HepG2 (cell line): ENCODE measurements around the gene FAAP20. TPM values are rescaled to one million over a fixed set of nuclear protein-coding genes. Genes with fewer than 3 reads are reported as not detected.

Experiments used
- AGO2 ChIP-seq: fragments of 200-400 bp; formaldehyde crosslinking; optimal IDR thresholded peaks from 2 replicates; pipeline ENCODE3; 2017; ENCODE audit warnings: mild to moderate bottlenecking, low read depth, low read length, moderate library complexity
- ATF2 ChIP-seq: sonication (generic); formaldehyde crosslinking; IDR thresholded peaks from 2 replicates; pipeline ENCODE4 v1.4.0; 2020; ENCODE audit warnings: missing genetic modification reagents
- CEBPB ChIP-seq: IDR thresholded peaks from 2 replicates; pipeline ENCODE4 v1.6.1; 2011; ENCODE audit warnings: low read depth, low read length, improper control_type of control experiment, borderline replicate concordance
- CENPT ChIP-seq: sonication (generic); formaldehyde crosslinking; IDR thresholded peaks from 2 replicates; pipeline ENCODE4 v1.8.0; 2022; ENCODE audit warnings: low read depth, mild to moderate bottlenecking, moderate library complexity, missing genetic modification reagents
- CHCHD3 ChIP-seq: sonication (generic); formaldehyde crosslinking; IDR thresholded peaks from 2 replicates; pipeline ENCODE4 v1.8.0; 2022; ENCODE audit warnings: mild to moderate bottlenecking, missing genetic modification reagents, moderate library complexity
- HIVEP1 ChIP-seq: sonication (generic); formaldehyde crosslinking; IDR thresholded peaks from 2 replicates; pipeline ENCODE4 v1.4.0; 2020; ENCODE audit warnings: mild to moderate bottlenecking, missing genetic modification reagents
- MAFG ChIP-seq: sonication (generic); formaldehyde crosslinking; IDR thresholded peaks from 2 replicates; pipeline ENCODE4 v1.5.1; 2020; ENCODE audit warnings: mild to moderate bottlenecking, missing genetic modification reagents
- SMARCE1 ChIP-seq: fragments of 450-650 bp; IDR thresholded peaks from 2 replicates; pipeline ENCODE4 v1.6.1; 2017; ENCODE audit warnings: borderline replicate concordance
- SOX6 ChIP-seq, 2 experiments: fragments of 450-650 bp in 1 of 2; sonication (generic) in 1 of 2; formaldehyde crosslinking in 1 of 2; IDR thresholded peaks; 2 replicates each; pipeline versions ENCODE4 v1.4.0 to v1.6.1; 2017 to 2020; ENCODE audit warnings: antibody characterized with exemption in 1 of 2, mild to moderate bottlenecking in 1 of 2, missing genetic modification reagents in 1 of 2
- ZEB1 ChIP-seq: IDR thresholded peaks from 2 replicates; pipeline ENCODE4 v1.6.1; 2012; ENCODE audit warnings: mild to moderate bottlenecking, low read depth, inconsistent platforms; ENCODE audit not compliant: insufficient replicate concordance
- ZNF317 ChIP-seq: sonication (generic); formaldehyde crosslinking; IDR thresholded peaks from 2 replicates; pipeline ENCODE4 v1.5.0; 2020; ENCODE audit warnings: mild to moderate bottlenecking, missing genetic modification reagents
- ZNF546 ChIP-seq: sonication (generic); formaldehyde crosslinking; conservative IDR thresholded peaks from 2 replicates; pipeline ENCODE4 v1.8.1; 2023; ENCODE audit warnings: mild to moderate bottlenecking, missing genetic modification reagents
- ZNF746 ChIP-seq: sonication (generic); formaldehyde crosslinking; IDR thresholded peaks from 2 replicates; pipeline ENCODE4 v1.8.0; 2022; ENCODE audit warnings: mild to moderate bottlenecking, missing genetic modification reagents
- ZSCAN31 ChIP-seq: sonication (generic); formaldehyde crosslinking; IDR thresholded peaks from 2 replicates; pipeline ENCODE4 v1.5.0; 2020; ENCODE audit warnings: low read depth, mild to moderate bottlenecking, missing genetic modification reagents
- polyA plus RNA-seq, 8 experiments: library from polyadenylated mRNA; depleted of rRNA in 3 of 8; stranded (reverse) in 7 of 8; unstranded in 1 of 8; fragments of >200 nt; fragmentation: Illumina TruSeq in 4 of 8; extraction: Trizol in 4 of 8; gene quantifications; 2 replicates each; pipeline versions ENCODE4 v1.2.1 to v1.2.3, GENCODE V29; 2011 to 2016; ENCODE audit warnings: low read depth in 4 of 8, missing spikeins in 1 of 8, mixed read lengths in 1 of 8; ENCODE audit not compliant: insufficient read depth in 1 of 8
- total RNA-seq, 5 experiments: library from RNA; depleted of rRNA; stranded (reverse); fragments of >200 nt; fragmentation: Illumina TruSeq; extraction: Trizol; gene quantifications; 2 replicates each; pipeline ENCODE4 v1.2.3, GENCODE V29; 2016; ENCODE audit warnings: low read depth in 1 of 5
- TF ChIP-seq, protein P1 (sequence below): sonication (generic); formaldehyde crosslinking; IDR thresholded peaks from 2 replicates; pipeline ENCODE4 v1.8.1; 2023; ENCODE audit warnings: mild to moderate bottlenecking, inconsistent platforms, moderate library complexity, missing genetic modification reagents, borderline replicate concordance
- TF ChIP-seq, protein P2 (sequence below), 2 experiments: fragments of 450-650 bp in 1 of 2; sonication (generic) in 1 of 2; formaldehyde crosslinking in 1 of 2; IDR thresholded peaks; 2 replicates each; pipeline versions ENCODE4 v1.6.1 to v1.8.0; 2016 to 2022; ENCODE audit warnings: antibody characterized with exemption in 1 of 2, mild to moderate bottlenecking in 1 of 2, missing genetic modification reagents in 1 of 2

FAAP20 gene
- total and polyA plus RNA-seq, 2 of the 13 experiments (the other 11 are each of a cell fraction or from before 2014, with no cell fraction given) = 9.6 to 10.8 TPM

DNA sequence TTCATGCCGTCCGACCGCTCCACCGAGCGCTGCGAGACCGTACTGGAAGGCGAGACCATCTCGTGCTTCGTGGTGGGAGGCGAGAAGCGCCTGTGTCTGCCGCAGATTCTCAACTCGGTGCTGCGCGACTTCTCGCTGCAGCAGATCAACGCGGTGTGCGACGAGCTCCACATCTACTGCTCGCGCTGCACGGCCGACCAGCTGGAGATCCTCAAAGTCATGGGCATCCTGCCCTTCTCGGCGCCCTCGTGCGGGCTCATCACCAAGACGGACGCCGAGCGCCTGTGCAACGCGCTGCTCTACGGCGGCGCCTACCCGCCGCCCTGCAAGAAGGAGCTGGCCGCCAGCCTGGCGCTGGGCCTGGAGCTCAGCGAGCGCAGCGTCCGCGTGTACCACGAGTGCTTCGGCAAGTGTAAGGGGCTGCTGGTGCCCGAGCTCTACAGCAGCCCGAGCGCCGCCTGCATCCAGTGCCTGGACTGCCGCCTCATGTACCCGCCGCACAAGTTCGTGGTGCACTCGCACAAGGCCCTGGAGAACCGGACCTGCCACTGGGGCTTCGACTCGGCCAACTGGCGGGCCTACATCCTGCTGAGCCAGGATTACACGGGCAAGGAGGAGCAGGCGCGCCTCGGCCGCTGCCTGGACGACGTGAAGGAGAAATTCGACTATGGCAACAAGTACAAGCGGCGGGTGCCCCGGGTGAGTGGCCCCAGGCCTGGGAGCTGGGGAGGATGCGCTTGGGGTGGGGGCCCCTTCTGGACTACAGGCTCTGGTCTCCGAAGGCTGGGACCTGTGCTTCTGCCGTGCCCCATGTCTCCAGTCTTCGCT, 34.7 kb upstream of the FAAP20 start (continued):
- TF ChIP-seq SOX6 (IDR thresholded peaks at IDR 0.05) = no peak
- peak; percentile 8; the same call in 1 of the 2 replicates for TF ChIP-seq SOX6 (CRISPR knock-in tag; IDR thresholded peaks at IDR 0.05)
- TF ChIP-seq, protein P1, sequence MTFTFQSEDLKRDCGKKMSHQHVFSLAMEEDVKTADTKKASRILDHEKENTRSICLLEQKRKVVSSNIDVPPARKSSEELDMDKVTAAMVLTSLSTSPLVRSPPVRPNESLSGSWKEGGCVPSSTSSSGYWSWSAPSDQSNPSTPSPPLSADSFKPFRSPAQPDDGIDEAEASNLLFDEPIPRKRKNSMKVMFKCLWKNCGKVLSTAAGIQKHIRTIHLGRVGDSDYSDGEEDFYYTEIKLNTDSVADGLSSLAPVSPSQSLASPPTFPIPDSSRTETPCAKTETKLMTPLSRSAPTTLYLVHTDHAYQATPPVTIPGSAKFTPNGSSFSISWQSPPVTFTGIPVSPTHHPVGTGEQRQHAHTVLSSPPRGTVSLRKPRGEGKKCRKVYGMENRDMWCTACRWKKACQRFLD (CRISPR knock-in tag) = 0 out of 2 replicates have a peak, but pooled peaks have one; percentile 35
- no peak for TF ChIP-seq ATF2 (CRISPR knock-in tag)
- TF ChIP-seq, protein P2, sequence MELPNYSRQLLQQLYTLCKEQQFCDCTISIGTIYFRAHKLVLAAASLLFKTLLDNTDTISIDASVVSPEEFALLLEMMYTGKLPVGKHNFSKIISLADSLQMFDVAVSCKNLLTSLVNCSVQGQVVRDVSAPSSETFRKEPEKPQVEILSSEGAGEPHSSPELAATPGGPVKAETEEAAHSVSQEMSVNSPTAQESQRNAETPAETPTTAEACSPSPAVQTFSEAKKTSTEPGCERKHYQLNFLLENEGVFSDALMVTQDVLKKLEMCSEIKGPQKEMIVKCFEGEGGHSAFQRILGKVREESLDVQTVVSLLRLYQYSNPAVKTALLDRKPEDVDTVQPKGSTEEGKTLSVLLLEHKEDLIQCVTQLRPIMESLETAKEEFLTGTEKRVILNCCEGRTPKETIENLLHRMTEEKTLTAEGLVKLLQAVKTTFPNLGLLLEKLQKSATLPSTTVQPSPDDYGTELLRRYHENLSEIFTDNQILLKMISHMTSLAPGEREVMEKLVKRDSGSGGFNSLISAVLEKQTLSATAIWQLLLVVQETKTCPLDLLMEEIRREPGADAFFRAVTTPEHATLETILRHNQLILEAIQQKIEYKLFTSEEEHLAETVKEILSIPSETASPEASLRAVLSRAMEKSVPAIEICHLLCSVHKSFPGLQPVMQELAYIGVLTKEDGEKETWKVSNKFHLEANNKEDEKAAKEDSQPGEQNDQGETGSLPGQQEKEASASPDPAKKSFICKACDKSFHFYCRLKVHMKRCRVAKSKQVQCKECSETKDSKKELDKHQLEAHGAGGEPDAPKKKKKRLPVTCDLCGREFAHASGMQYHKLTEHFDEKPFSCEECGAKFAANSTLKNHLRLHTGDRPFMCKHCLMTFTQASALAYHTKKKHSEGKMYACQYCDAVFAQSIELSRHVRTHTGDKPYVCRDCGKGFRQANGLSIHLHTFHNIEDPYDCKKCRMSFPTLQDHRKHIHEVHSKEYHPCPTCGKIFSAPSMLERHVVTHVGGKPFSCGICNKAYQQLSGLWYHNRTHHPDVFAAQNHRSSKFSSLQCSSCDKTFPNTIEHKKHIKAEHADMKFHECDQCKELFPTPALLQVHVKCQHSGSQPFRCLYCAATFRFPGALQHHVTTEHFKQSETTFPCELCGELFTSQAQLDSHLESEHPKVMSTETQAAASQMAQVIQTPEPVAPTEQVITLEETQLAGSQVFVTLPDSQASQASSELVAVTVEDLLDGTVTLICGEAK (IDR thresholded peaks at IDR 0.05) = no peak
- TF ChIP-seq, protein P2 (CRISPR knock-in tag; IDR thresholded peaks at IDR 0.05) = no peak
- peak; percentile 84 for TF ChIP-seq ZSCAN31
- no peak for TF ChIP-seq ZNF546 (CRISPR knock-in tag)
- no peak for TF ChIP-seq CHCHD3 (CRISPR knock-in tag)
- TF ChIP-seq MAFG (CRISPR knock-in tag) = no peak
- TF ChIP-seq HIVEP1 (CRISPR knock-in tag) = 0 out of 2 replicates have a peak, but pooled peaks have one; percentile 12
- 0 out of 2 replicates have a peak, but pooled peaks have one; percentile 30 for TF ChIP-seq ZNF746 (CRISPR knock-in tag)
- no peak for TF ChIP-seq ZNF317 (CRISPR knock-in tag)
- TF ChIP-seq AGO2 = peak; percentile 83
- no peak for TF ChIP-seq SMARCE1
- no peak for TF ChIP-seq CEBPB
- TF ChIP-seq CENPT (CRISPR knock-in tag) = no peak
- TF ChIP-seq ZEB1 = no peak
